MM.1S (cell line): Measurements from ENCODE around the gene ST6GAL1.

Experiments used
- DNase-seq: peaks from one replicate; pipeline ENCODE4 v3.0.0-alpha.2; 2015
- H2AFZ ChIP-seq: fragments of 300-600 bp; sonication (generic); 2 replicates; pipeline ENCODE4 v1.6.0; 2016; ENCODE audit warnings: antibody characterized with exemption, low read length
- H3F3A ChIP-seq: fragments of 300-600 bp; sonication (generic); 2 replicates; pipeline ENCODE4 v1.6.1; 2016; ENCODE audit warnings: mild to moderate bottlenecking, antibody characterized with exemption, low read length, moderate library complexity, mixed read lengths; ENCODE audit not compliant: insufficient read depth
- H3K27ac ChIP-seq: fragments of 300-600 bp; sonication (generic); 2 replicates; pipeline ENCODE4 v1.5.1; 2016; ENCODE audit warnings: mild to moderate bottlenecking, low read length
- H3K27me3 ChIP-seq: fragments of 300-600 bp; sonication (generic); replicated peaks from 2 replicates; pipeline ENCODE4 v1.6.0; 2016; ENCODE audit warnings: low read length; ENCODE audit not compliant: insufficient read depth
- H3K36me3 ChIP-seq: fragments of 300-600 bp; sonication (generic); replicated peaks from 2 replicates; pipeline ENCODE4 v1.6.1; 2016; ENCODE audit warnings: mild to moderate bottlenecking, low read length, mixed read lengths; ENCODE audit not compliant: insufficient read depth
- H3K4me1 ChIP-seq: fragments of 300-600 bp; sonication (generic); 2 replicates; pipeline ENCODE4 v1.6.1; 2016; ENCODE audit warnings: low read length, mixed read lengths
- H3K4me2 ChIP-seq: fragments of 300-600 bp; sonication (generic); 2 replicates; pipeline ENCODE4 v1.6.0; 2016; ENCODE audit warnings: low read depth, low read length
- H3K4me3 ChIP-seq: fragments of 300-600 bp; sonication (generic); 2 replicates; pipeline ENCODE4 v1.5.1; 2016; ENCODE audit warnings: low read length, mixed read lengths
- H3K79me2 ChIP-seq: fragments of 300-600 bp; sonication (generic); 2 replicates; pipeline ENCODE4 v1.6.1; 2016; ENCODE audit warnings: mixed run types, low read length, mixed read lengths
- H3K9ac ChIP-seq: fragments of 300-600 bp; sonication (generic); 2 replicates; pipeline ENCODE4 v1.6.1; 2016; ENCODE audit warnings: low read length, mixed read lengths
- H3K9me2 ChIP-seq: fragments of 300-600 bp; sonication (generic); replicated peaks from 2 replicates; pipeline ENCODE4 v1.6.1; 2016; ENCODE audit warnings: mild to moderate bottlenecking, low read length, mixed read lengths; ENCODE audit not compliant: insufficient read depth
- H3K9me3 ChIP-seq: fragments of 300-600 bp; sonication (generic); replicated peaks from 2 replicates; pipeline ENCODE4 v1.6.1; 2016; ENCODE audit warnings: mild to moderate bottlenecking, low read length, mixed read lengths; ENCODE audit not compliant: insufficient read depth
- H4K20me1 ChIP-seq: fragments of 300-600 bp; sonication (generic); 2 replicates; pipeline ENCODE4 v1.6.1; 2016; ENCODE audit warnings: mild to moderate bottlenecking, low read length, moderate library complexity, mixed read lengths; ENCODE audit not compliant: insufficient read depth
- EZH2 ChIP-seq: fragments of 300-600 bp; sonication (generic); optimal IDR thresholded peaks from 2 replicates; pipeline ENCODE3; 2017; ENCODE audit warnings: low read depth, mild to moderate bottlenecking, antibody characterized with exemption, low read length, mixed read lengths
- EZH2phosphoT487 ChIP-seq: fragments of 300-600 bp; sonication (generic); IDR thresholded peaks from 2 replicates; pipeline ENCODE4 v1.6.1; 2018; ENCODE audit warnings: antibody characterized with exemption, low read length
- TF ChIP-seq, protein P1 (sequence below): fragments of 300-600 bp; sonication (generic); IDR thresholded peaks from 2 replicates; pipeline ENCODE4 v1.5.1; 2016; ENCODE audit warnings: antibody characterized with exemption, low read length, mixed read lengths

ST6GAL1 gene

DNA sequence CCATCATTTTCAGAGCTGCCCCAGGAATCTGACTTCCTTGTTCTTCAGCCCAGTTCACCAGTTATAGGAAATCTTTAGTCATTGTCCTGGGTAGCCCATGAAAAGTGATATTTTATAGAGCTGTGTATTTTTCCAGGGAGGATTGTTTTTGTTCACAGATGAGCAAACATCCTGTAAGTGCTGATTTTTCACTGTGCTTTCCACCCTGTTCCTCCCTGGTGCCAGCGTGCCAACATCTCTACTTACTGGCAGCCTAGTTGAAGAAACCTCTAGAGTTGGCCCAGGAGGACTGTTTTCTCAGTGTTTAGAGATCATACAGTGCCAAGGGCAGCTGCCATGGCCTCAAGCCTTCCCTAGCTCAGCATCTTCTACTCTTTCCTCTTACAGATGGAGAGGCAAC is 41.3 kb downstream of the ST6GAL1 start:
- Histone ChIP-seq H3K36me3 (no peaks in the 10 kb centered on the region), H3K9me3 (no peaks in the 10 kb centered on the region), H3K79me2 (no peaks in the 10 kb centered on the region), H3K4me2 (no peak overlapping the region), H3F3A (no peaks in the 10 kb centered on the region), H4K20me1 (no peaks in the 10 kb centered on the region), H3K27me3 (no peaks in the 10 kb centered on the region), H3K27ac (no peak overlapping the region), H2AFZ (no peak overlapping the region), H3K9ac (no peak overlapping the region), H3K4me3 (no peak overlapping the region), H3K9me2 (no peaks in the 10 kb centered on the region), H3K4me1 (no peaks in the 10 kb centered on the region)
- DNase-seq, result no peak
- TF ChIP-seq EZH2phosphoT487, result no peak
- TF ChIP-seq, protein P1, sequence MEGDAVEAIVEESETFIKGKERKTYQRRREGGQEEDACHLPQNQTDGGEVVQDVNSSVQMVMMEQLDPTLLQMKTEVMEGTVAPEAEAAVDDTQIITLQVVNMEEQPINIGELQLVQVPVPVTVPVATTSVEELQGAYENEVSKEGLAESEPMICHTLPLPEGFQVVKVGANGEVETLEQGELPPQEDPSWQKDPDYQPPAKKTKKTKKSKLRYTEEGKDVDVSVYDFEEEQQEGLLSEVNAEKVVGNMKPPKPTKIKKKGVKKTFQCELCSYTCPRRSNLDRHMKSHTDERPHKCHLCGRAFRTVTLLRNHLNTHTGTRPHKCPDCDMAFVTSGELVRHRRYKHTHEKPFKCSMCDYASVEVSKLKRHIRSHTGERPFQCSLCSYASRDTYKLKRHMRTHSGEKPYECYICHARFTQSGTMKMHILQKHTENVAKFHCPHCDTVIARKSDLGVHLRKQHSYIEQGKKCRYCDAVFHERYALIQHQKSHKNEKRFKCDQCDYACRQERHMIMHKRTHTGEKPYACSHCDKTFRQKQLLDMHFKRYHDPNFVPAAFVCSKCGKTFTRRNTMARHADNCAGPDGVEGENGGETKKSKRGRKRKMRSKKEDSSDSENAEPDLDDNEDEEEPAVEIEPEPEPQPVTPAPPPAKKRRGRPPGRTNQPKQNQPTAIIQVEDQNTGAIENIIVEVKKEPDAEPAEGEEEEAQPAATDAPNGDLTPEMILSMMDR, result no peak
- no peak for TF ChIP-seq EZH2

DNA sequence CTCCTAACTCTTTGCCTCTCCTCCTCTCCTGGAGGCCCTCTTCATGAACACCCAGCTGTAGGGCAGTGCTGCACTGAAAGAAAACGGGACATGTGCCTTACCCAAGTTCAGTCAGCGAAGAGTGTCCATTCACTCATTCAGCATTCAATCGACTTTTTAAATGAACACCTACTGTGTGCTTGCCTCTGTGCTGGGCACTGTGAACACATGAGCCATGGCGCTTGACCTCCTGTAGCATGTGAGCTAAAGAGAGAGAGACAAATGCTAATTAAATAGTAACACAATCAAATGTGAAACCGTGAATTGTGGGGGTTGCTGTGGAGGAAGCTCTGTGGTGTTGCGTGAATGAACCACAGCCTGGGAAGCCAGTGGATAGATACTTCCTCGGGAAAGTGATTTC is 43.4 kb downstream of the ST6GAL1 start:
- H3K9ac ChIP-seq, result no peak overlapping the region
- TF ChIP-seq, protein P1, result no peak
- TF ChIP-seq EZH2 (no peak), EZH2phosphoT487 (no peak)
- no peak overlapping the region for H3K4me3 ChIP-seq
- H4K20me1 ChIP-seq, result no peaks in the 10 kb centered on the region
- H3K79me2 ChIP-seq, result no peaks in the 10 kb centered on the region
- H3K27ac ChIP-seq, result no peak overlapping the region
- no peaks in the 10 kb centered on the region for H3F3A ChIP-seq
- no peaks in the 10 kb centered on the region for H3K9me2 ChIP-seq
- H3K27me3 ChIP-seq, result no peaks in the 10 kb centered on the region
- no peaks in the 10 kb centered on the region for H3K4me1 ChIP-seq
- no peak overlapping the region for H3K4me2 ChIP-seq
- H3K36me3 ChIP-seq, result no peaks in the 10 kb centered on the region
- no peak overlapping the region for H2AFZ ChIP-seq
- DNase-seq, result no peak
- H3K9me3 ChIP-seq, result no peaks in the 10 kb centered on the region

DNA sequence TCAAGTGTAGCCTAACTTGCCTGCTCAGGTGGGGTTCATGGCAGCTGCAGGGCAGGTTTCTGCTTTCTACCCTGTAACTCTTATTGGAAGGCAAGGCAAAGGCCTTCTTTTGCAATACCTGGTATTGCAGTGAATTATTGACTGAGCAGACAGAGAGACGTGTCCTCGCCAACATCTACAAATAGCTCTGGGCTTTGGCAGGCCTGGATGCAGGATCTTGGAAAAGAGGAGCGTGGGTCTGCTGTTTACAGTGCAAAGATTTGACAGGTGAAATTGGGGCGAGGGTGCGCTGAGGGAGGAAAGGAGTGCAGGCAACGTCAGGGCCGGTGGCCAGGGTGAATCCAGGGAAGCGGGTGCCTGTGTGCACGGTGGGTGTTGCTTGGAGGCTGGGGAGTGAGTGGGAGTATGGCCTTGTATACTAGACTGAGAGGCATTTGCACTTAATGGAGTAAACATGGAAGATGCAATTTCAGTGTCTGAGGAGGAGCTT is 44.5 kb downstream of the ST6GAL1 start:
- no peaks in the 10 kb centered on the region for H3K27me3 ChIP-seq
- H3K9me3 ChIP-seq, result no peaks in the 10 kb centered on the region
- H3K9me2 ChIP-seq, result no peaks in the 10 kb centered on the region
- no peaks in the 10 kb centered on the region for H3K4me1 ChIP-seq
- H3K4me3 ChIP-seq, result no peak overlapping the region
- H2AFZ ChIP-seq, result no peak overlapping the region
- H3K27ac ChIP-seq, result no peak overlapping the region
- H3K36me3 ChIP-seq, result no peaks in the 10 kb centered on the region
- H3K9ac ChIP-seq, result no peak overlapping the region
- H3F3A ChIP-seq, result no peaks in the 10 kb centered on the region
- no peaks in the 10 kb centered on the region for H4K20me1 ChIP-seq
- DNase-seq, result no peak
- H3K79me2 ChIP-seq, result no peaks in the 10 kb centered on the region
- H3K4me2 ChIP-seq, result no peak overlapping the region
- TF ChIP-seq, protein P1, result no peak
- TF ChIP-seq EZH2 (no peak), EZH2phosphoT487 (no peak)
